ENCODE data around the gene PIK3CD. TPM values are rescaled to one million over a fixed set of nuclear protein-coding genes. Genes with fewer than 3 reads are reported as not detected.

Gene PIK3CD
- total RNA-seq, 1 experiment from 2014 or later: 10.3 TPM

DNA sequence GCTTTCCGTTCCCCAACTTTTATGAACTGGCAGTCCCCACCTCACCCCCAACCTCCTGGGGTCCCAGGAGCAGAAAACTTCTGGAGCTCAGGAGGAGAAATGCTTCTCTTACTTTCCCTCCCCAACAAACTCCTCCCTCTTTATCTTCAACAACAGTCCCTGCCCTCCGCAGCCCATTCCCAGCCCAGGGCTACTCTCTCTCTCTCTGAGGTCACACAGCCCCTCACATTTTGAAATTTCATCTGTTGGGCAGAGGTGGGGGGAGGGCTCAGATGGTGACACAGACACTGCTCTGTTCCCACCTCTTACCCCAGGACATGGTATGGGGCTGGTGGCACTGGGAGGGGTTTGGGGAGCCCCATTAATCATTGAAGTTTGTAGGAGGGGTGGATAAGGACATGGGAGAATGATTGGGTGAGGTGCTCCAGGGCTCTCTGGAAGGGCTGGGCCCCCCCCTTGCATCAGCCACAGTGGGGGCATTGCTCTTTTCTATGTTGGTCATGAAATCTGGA, 6.0 kb downstream of the PIK3CD start:
- H4K20me1 ChIP-seq (ENCODE audit: insufficient read depth): no peaks in the 10 kb centered on the region
- TF ChIP-seq, protein P1, sequence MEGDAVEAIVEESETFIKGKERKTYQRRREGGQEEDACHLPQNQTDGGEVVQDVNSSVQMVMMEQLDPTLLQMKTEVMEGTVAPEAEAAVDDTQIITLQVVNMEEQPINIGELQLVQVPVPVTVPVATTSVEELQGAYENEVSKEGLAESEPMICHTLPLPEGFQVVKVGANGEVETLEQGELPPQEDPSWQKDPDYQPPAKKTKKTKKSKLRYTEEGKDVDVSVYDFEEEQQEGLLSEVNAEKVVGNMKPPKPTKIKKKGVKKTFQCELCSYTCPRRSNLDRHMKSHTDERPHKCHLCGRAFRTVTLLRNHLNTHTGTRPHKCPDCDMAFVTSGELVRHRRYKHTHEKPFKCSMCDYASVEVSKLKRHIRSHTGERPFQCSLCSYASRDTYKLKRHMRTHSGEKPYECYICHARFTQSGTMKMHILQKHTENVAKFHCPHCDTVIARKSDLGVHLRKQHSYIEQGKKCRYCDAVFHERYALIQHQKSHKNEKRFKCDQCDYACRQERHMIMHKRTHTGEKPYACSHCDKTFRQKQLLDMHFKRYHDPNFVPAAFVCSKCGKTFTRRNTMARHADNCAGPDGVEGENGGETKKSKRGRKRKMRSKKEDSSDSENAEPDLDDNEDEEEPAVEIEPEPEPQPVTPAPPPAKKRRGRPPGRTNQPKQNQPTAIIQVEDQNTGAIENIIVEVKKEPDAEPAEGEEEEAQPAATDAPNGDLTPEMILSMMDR (conservative IDR thresholded peaks at IDR 0.05): no peak
- TF ChIP-seq EZH2 (IDR thresholded peaks at IDR 0.05; ENCODE audit: low read depth): no peak
- BruUV-seq (replicated peaks): no TSS peak
- H3K79me2 ChIP-seq (ENCODE audit: low read depth): no peaks in the 10 kb centered on the region
- H3K27me3 ChIP-seq (ENCODE audit: insufficient read depth, low read depth): no peaks in the 10 kb centered on the region
- DNase-seq: no peak
- H3K36me3 ChIP-seq (ENCODE audit: low read depth): no peaks in the 10 kb centered on the region
- ChIA-PET POLR2A (ENCODE audit: unreplicated experiment) (no interaction called here), CTCF (no interaction called here)
- no peaks in the 10 kb centered on the region for H3K9me3 ChIP-seq (ENCODE audit: insufficient read depth, low read depth)
- intact Hi-C loops (cut with micrococcal nuclease; ENCODE audit: unreplicated experiment): no loop called here
- H3K9me2 ChIP-seq (ENCODE audit: insufficient read depth): no peaks in the 10 kb centered on the region
- H3K27ac ChIP-seq: no peak overlapping the region
- H3K4me2 ChIP-seq: no peak overlapping the region
- H2AFZ ChIP-seq: no peak overlapping the region
- no peak overlapping the region for H3K4me3 ChIP-seq
- 0 out of 2 replicates have a peak, but pooled peaks cover 6% of the 10 kb centered on the region for H3K4me1 ChIP-seq (replicated peaks; ENCODE audit: insufficient read depth)
- H3F3A ChIP-seq (ENCODE audit: insufficient read depth, low read depth): no peaks in the 10 kb centered on the region

- ChIA-PET POLR2A (ENCODE audit: unreplicated experiment) (no interaction called here), CTCF (no interaction called here)
- no peak overlapping the region for H3K4me2 ChIP-seq
- BruUV-seq (replicated peaks): no TSS peak
- no peak for DNase-seq
- no peaks in the 10 kb centered on the region for H3K9me3 ChIP-seq (ENCODE audit: insufficient read depth, low read depth)
- no peak overlapping the region for H3K27ac ChIP-seq
- H3K27me3 ChIP-seq (ENCODE audit: insufficient read depth, low read depth): no peaks in the 10 kb centered on the region
- no peaks in the 10 kb centered on the region for H3K9me2 ChIP-seq (ENCODE audit: insufficient read depth)
- H4K20me1 ChIP-seq (ENCODE audit: insufficient read depth): no peaks in the 10 kb centered on the region
- no peaks in the 10 kb centered on the region for H3K79me2 ChIP-seq (ENCODE audit: low read depth)
- intact Hi-C loops (cut with micrococcal nuclease; ENCODE audit: unreplicated experiment): no loop called here
- H3F3A ChIP-seq (ENCODE audit: insufficient read depth, low read depth): no peaks in the 10 kb centered on the region
- H3K4me1 ChIP-seq (replicated peaks; ENCODE audit: insufficient read depth): 0 out of 2 replicates have a peak, but pooled peaks cover 6% of the 10 kb centered on the region
- no peak overlapping the region for H3K4me3 ChIP-seq
- H3K36me3 ChIP-seq (ENCODE audit: low read depth): no peaks in the 10 kb centered on the region
- no peak for TF ChIP-seq EZH2 (IDR thresholded peaks at IDR 0.05; ENCODE audit: low read depth)
- TF ChIP-seq, protein P1 (conservative IDR thresholded peaks at IDR 0.05): no peak
- no peak overlapping the region for H2AFZ ChIP-seq
Observed at GRCh38 chr1:9658199-9658598, 6.7 kb downstream of the PIK3CD start.

DNA sequence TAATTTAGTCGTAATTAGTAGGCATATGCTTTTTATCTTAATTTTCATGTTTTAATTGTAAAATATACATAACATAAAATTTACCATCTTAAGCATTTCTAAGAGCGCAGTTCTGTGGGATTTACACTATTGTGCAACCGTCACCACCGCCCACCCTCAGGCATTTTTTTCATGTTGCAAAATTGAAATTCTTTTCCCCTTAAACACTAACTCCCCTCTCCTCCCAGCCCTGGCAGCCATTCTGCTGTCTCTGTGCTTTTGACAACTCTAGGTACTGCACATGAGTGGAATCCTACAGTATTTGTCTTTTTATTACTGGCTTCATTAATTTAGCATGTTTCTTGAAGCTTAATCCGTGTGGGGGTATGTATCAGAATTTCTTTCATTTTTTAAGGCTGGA, 7.8 kb downstream of the PIK3CD start:
- Histone ChIP-seq H3K9me2 (ENCODE audit: insufficient read depth) (no peaks in the 10 kb centered on the region), H3F3A (ENCODE audit: insufficient read depth, low read depth) (no peaks in the 10 kb centered on the region), H3K4me2 (no peak overlapping the region; the same call in 1 of the 2 replicates), H3K4me1 (replicated peaks; ENCODE audit: insufficient read depth) (0 out of 2 replicates have a peak, but pooled peaks cover 6% of the 10 kb centered on the region), H3K9me3 (ENCODE audit: insufficient read depth, low read depth) (no peaks in the 10 kb centered on the region), H3K36me3 (ENCODE audit: low read depth) (no peaks in the 10 kb centered on the region), H4K20me1 (ENCODE audit: insufficient read depth) (no peaks in the 10 kb centered on the region), H3K27me3 (ENCODE audit: insufficient read depth, low read depth) (no peaks in the 10 kb centered on the region), H3K27ac (no peak overlapping the region), H2AFZ (no peak overlapping the region), H3K79me2 (ENCODE audit: low read depth) (no peaks in the 10 kb centered on the region), H3K4me3 (no peak overlapping the region)
- ChIA-PET CTCF (no interaction called here), POLR2A (ENCODE audit: unreplicated experiment) (no interaction called here)
- TF ChIP-seq, protein P1 (conservative IDR thresholded peaks at IDR 0.05): no peak
- TF ChIP-seq EZH2 (IDR thresholded peaks at IDR 0.05; ENCODE audit: low read depth): no peak
- intact Hi-C loops (cut with micrococcal nuclease; ENCODE audit: unreplicated experiment): no loop called here
- DNase-seq: no peak
- no TSS peak for BruUV-seq (replicated peaks)

Measured in PC-9 (cell line).